ENCODE results near the gene ABCB10.

Gene ABCB10

GRCh38 chr1:229578168-229579058 is 19.9 kb upstream of the ABCB10 start:
- Histone ChIP-seq H3K27me3 (ENCODE audit: insufficient read depth, low read length, poor library complexity) (no peaks in the 10 kb centered on the region), H3K79me2 (ENCODE audit: insufficient read depth, low read length) (no peaks in the 10 kb centered on the region), H4K20me1 (ENCODE audit: insufficient read depth, low read length) (no peaks in the 10 kb centered on the region), H3K4me2 (ENCODE audit: insufficient read depth, low read length) (no peak overlapping the region), H3K4me3 (ENCODE audit: low read depth in 1 of 2, low read length in 2 of 2) (no peak overlapping the region), H3K9me3 (ENCODE audit: insufficient read depth, low read length, severe bottlenecking) (no peaks in the 10 kb centered on the region), H2AFZ (ENCODE audit: low read depth, low read length) (no peak overlapping the region), H3K36me3 (ENCODE audit: insufficient read depth, low read length) (no peaks in the 10 kb centered on the region), H3K27ac (ENCODE audit: low read length) (no peak overlapping the region), H3K9ac (ENCODE audit: low read depth, low read length) (no peak overlapping the region), H3K4me1 (ENCODE audit: insufficient read depth, low read length) (no peaks in the 10 kb centered on the region)
- DNase-seq: no peak
- TF ChIP-seq CTCF (IDR thresholded peaks at IDR 0.05; ENCODE audit: borderline replicate concordance, extremely low read depth, low read length, poor library complexity, severe bottlenecking) (no peak), EZH2 (IDR thresholded peaks at IDR 0.05; ENCODE audit: borderline replicate concordance, low read depth, low read length, severe bottlenecking) (no peak)
- no peak for ATAC-seq (ENCODE audit: insufficient read depth, low read depth)

GRCh38 chr1:229574679-229575442 is 16.4 kb upstream of the ABCB10 start:
- no peaks in the 10 kb centered on the region for H3K27me3 ChIP-seq (ENCODE audit: insufficient read depth, low read length, poor library complexity)
- H2AFZ ChIP-seq (ENCODE audit: low read depth, low read length): no peak overlapping the region
- TF ChIP-seq CTCF (IDR thresholded peaks at IDR 0.05; ENCODE audit: borderline replicate concordance, extremely low read depth, low read length, poor library complexity, severe bottlenecking) (no peak), EZH2 (IDR thresholded peaks at IDR 0.05; ENCODE audit: borderline replicate concordance, low read depth, low read length, severe bottlenecking) (no peak)
- H3K36me3 ChIP-seq (ENCODE audit: insufficient read depth, low read length): no peaks in the 10 kb centered on the region
- H3K4me3 ChIP-seq (ENCODE audit: low read depth in 1 of 2, low read length in 2 of 2): no peak overlapping the region
- no peaks in the 10 kb centered on the region for H4K20me1 ChIP-seq (ENCODE audit: insufficient read depth, low read length)
- H3K9me3 ChIP-seq (ENCODE audit: insufficient read depth, low read length, severe bottlenecking): no peaks in the 10 kb centered on the region
- H3K4me2 ChIP-seq (ENCODE audit: insufficient read depth, low read length): no peak overlapping the region
- H3K79me2 ChIP-seq (ENCODE audit: insufficient read depth, low read length): no peaks in the 10 kb centered on the region
- DNase-seq (no peak), ATAC-seq (ENCODE audit: insufficient read depth, low read depth) (no peak)
- H3K27ac ChIP-seq (ENCODE audit: low read length): no peak overlapping the region
- H3K9ac ChIP-seq (ENCODE audit: low read depth, low read length): no peak overlapping the region
- no peaks in the 10 kb centered on the region for H3K4me1 ChIP-seq (ENCODE audit: insufficient read depth, low read length)

- Histone ChIP-seq H3K36me3 (ENCODE audit: insufficient read depth, low read length) (no peaks in the 10 kb centered on the region), H3K4me3 (ENCODE audit: low read depth in 1 of 2, low read length in 2 of 2) (no peak overlapping the region), H3K27ac (ENCODE audit: low read length) (no peak overlapping the region), H3K9me3 (ENCODE audit: insufficient read depth, low read length, severe bottlenecking) (no peaks in the 10 kb centered on the region), H2AFZ (ENCODE audit: low read depth, low read length) (no peak overlapping the region), H3K79me2 (ENCODE audit: insufficient read depth, low read length) (no peaks in the 10 kb centered on the region), H3K4me2 (ENCODE audit: insufficient read depth, low read length) (no peak overlapping the region), H3K9ac (ENCODE audit: low read depth, low read length) (no peak overlapping the region), H3K27me3 (ENCODE audit: insufficient read depth, low read length, poor library complexity) (no peaks in the 10 kb centered on the region), H4K20me1 (ENCODE audit: insufficient read depth, low read length) (no peaks in the 10 kb centered on the region), H3K4me1 (ENCODE audit: insufficient read depth, low read length) (no peaks in the 10 kb centered on the region)
- DNase-seq (no peak), ATAC-seq (ENCODE audit: insufficient read depth, low read depth) (no peak)
- TF ChIP-seq CTCF (IDR thresholded peaks at IDR 0.05; ENCODE audit: borderline replicate concordance, extremely low read depth, low read length, poor library complexity, severe bottlenecking) (no peak), EZH2 (IDR thresholded peaks at IDR 0.05; ENCODE audit: borderline replicate concordance, low read depth, low read length, severe bottlenecking) (no peak)
These were observed 13.8 kb upstream of the ABCB10 start for GRCh38 chr1:229572286-229572685.

Measured in DND-41 (cell line).